ENCODE measurements around the gene KRTAP24-1.

DNA sequence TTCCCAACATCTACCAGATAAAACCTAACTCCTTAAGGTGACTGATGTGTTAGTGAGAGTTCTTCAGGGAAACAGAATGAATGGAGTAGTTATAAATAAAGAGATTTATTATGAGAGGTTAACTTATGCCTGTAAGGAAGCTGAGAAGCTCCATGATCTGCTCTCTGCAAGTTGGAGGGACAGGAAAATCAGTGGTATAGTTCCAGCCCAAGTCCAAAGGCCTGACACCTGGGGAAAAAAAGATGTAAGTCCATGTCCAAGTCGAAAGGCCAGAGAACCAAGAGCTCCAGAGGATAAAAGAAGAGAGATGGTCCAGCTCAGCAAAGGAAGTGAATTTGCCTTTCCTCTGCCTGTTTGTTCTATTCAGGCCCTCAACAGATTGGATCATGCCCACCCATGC, 27.1 kb downstream of the KRTAP24-1 start:
- TF ChIP-seq, protein P1, sequence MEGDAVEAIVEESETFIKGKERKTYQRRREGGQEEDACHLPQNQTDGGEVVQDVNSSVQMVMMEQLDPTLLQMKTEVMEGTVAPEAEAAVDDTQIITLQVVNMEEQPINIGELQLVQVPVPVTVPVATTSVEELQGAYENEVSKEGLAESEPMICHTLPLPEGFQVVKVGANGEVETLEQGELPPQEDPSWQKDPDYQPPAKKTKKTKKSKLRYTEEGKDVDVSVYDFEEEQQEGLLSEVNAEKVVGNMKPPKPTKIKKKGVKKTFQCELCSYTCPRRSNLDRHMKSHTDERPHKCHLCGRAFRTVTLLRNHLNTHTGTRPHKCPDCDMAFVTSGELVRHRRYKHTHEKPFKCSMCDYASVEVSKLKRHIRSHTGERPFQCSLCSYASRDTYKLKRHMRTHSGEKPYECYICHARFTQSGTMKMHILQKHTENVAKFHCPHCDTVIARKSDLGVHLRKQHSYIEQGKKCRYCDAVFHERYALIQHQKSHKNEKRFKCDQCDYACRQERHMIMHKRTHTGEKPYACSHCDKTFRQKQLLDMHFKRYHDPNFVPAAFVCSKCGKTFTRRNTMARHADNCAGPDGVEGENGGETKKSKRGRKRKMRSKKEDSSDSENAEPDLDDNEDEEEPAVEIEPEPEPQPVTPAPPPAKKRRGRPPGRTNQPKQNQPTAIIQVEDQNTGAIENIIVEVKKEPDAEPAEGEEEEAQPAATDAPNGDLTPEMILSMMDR (IDR thresholded peaks at IDR 0.05), result no peak
- TF ChIP-seq POLR2A (IDR thresholded peaks at IDR 0.05), result no peak
